Measurements from ENCODE around the gene PBX1.

DNA sequence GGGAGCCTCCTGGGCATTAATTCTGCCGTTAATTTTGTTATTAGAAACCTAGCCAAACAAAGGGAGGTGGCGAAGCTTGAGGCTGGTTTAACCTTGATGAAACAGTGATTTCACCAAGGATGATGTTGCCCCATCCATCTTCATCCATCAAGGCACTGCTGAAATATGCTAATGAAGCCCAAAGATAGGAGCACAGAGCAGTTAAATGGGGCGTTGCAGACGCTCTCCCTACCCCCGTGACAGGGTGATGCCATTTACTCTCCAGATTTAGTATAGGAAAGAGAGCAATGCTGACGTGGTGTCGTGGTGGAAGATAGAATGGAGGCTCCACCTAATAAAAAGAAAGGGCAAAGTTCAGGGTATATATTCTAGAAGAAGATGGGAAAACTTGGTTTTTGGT, 84.0 kb downstream of the PBX1 start:
- no peak for TF ChIP-seq POLR2A (IDR thresholded peaks at IDR 0.05)
- TF ChIP-seq EP300 (IDR thresholded peaks at IDR 0.05) = no peak
